PC-3 (cell line): ENCODE measurements around the gene RNF144B.

Experiments used
- CTCF ChIP-seq: fragments of 300-600 bp; sonication (generic); conservative IDR thresholded peaks from 2 replicates; pipeline ENCODE4 v1.5.1; 2017; ENCODE audit warnings: antibody characterized with exemption, low read depth, mild to moderate bottlenecking, low read length
- EZH2 ChIP-seq: fragments of 300-600 bp; sonication (generic); IDR thresholded peaks from one replicate; pipeline ENCODE4 v1.6.1; 2017; ENCODE audit warnings: antibody characterized with exemption, mild to moderate bottlenecking, low read length; ENCODE audit not compliant: unreplicated experiment

- TF ChIP-seq CTCF: no peak
- no peak for TF ChIP-seq EZH2
These were observed 3.7 kb upstream of the RNF144B start for GRCh38 chr6:18383441-18383840.
